ENCODE data around the gene RNF144B. TPM values are rescaled to one million over a fixed set of nuclear protein-coding genes. Genes with fewer than 3 reads are reported as not detected.

The RNF144B gene
- total RNA-seq, 1 experiment from 2014 or later = 2.3 TPM

DNA sequence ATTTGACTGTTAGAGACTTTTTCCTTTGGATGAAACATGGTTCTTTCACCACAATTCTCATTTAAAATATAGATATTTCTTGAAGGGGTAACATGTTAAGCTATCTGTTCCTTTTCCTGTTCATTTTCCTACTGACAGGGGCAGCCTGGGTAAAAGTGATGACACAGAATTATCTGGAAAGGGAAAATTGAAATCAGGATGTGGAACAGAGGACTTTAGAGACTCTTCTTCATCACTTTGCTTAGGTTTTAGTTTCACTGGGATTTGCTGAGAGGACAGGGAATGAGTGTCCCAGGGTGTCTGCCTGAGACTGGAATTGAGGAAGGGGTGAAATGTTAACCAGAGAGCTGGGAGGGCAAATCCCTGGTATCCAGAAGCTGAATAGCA is 116.0 kb downstream of the RNF144B start:
- no peak overlapping the region for H3K27ac Mint-ChIP-seq
- H3K9me3 ChIP-seq (ENCODE audit: control insufficient read depth, low read depth, low read length) = no peaks in the 10 kb centered on the region
- H2AFZ ChIP-seq (ENCODE audit: low read length) = no peak overlapping the region
- no peaks in the 10 kb centered on the region for H3K79me1 ChIP-seq (ENCODE audit: insufficient read depth, low read depth, low read length, poor library complexity, severe bottlenecking)
- H4K91ac ChIP-seq (ENCODE audit: insufficient read length, low read depth, low read length) = no peak overlapping the region
- H2BK5ac ChIP-seq (ENCODE audit: insufficient read length, low read length) = no peak overlapping the region
- no peaks in the 10 kb centered on the region for H3K23me2 ChIP-seq (ENCODE audit: insufficient read length, low read depth, low read length, poor library complexity, severe bottlenecking)
- no peak overlapping the region for H2BK20ac ChIP-seq (ENCODE audit: low read depth, low read length, poor library complexity, severe bottlenecking)
- no peak overlapping the region for H4K8ac ChIP-seq (replicated peaks; ENCODE audit: insufficient read length, low read depth, low read length)
- H3K27ac ChIP-seq (ENCODE audit: insufficient read length, low read depth, low read length) = no peak overlapping the region
- H2BK120ac ChIP-seq (ENCODE audit: low read depth, low read length, poor library complexity, severe bottlenecking) = no peak overlapping the region
- no peak overlapping the region for H3K18ac ChIP-seq (ENCODE audit: insufficient read length, low read depth, low read length)
- H3K27me3 ChIP-seq (ENCODE audit: insufficient read depth, low read length) = no peaks in the 10 kb centered on the region
- H2BK15ac ChIP-seq (ENCODE audit: low read depth, low read length) = no peak overlapping the region
- no peak overlapping the region for H2AK5ac ChIP-seq (ENCODE audit: insufficient read length, low read length)
- TF ChIP-seq, protein P1, sequence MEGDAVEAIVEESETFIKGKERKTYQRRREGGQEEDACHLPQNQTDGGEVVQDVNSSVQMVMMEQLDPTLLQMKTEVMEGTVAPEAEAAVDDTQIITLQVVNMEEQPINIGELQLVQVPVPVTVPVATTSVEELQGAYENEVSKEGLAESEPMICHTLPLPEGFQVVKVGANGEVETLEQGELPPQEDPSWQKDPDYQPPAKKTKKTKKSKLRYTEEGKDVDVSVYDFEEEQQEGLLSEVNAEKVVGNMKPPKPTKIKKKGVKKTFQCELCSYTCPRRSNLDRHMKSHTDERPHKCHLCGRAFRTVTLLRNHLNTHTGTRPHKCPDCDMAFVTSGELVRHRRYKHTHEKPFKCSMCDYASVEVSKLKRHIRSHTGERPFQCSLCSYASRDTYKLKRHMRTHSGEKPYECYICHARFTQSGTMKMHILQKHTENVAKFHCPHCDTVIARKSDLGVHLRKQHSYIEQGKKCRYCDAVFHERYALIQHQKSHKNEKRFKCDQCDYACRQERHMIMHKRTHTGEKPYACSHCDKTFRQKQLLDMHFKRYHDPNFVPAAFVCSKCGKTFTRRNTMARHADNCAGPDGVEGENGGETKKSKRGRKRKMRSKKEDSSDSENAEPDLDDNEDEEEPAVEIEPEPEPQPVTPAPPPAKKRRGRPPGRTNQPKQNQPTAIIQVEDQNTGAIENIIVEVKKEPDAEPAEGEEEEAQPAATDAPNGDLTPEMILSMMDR (conservative IDR thresholded peaks at IDR 0.05) = no peak
- H3K27me3 Mint-ChIP-seq (ENCODE audit: low read depth) = no peaks in the 10 kb centered on the region
- H3K36me3 Mint-ChIP-seq (ENCODE audit: insufficient read depth in 1 of 3, low read depth in 3 of 3) = no peaks in the 10 kb centered on the region; a peak in 1 of 7 replicates
- H3K4me1 Mint-ChIP-seq = peaks cover 12 to 22% of the 10 kb centered on the region in 2 experiments
- DNase-seq = no peak
- H3T11ph ChIP-seq (ENCODE audit: low read length) = no peak overlapping the region
- H4K20me1 ChIP-seq (ENCODE audit: control insufficient read depth, insufficient read depth, insufficient read length) = no peaks in the 10 kb centered on the region
- H3K4me1 ChIP-seq (ENCODE audit: insufficient read depth, low read length) = no peaks in the 10 kb centered on the region
- H3K9ac ChIP-seq (ENCODE audit: extremely low read depth, insufficient read length, low read length) = no peak overlapping the region
- no peak overlapping the region for H3K56ac ChIP-seq (ENCODE audit: insufficient read length, low read depth, low read length)
- no peaks in the 10 kb centered on the region for H3K9me3 Mint-ChIP-seq
- H3K23ac ChIP-seq (ENCODE audit: insufficient read length, low read depth, low read length) = no peak overlapping the region
- no peak overlapping the region for H4K5ac ChIP-seq (ENCODE audit: insufficient read length, low read depth, low read length)
- H3K4me2 ChIP-seq (ENCODE audit: insufficient read depth, insufficient read length, low read length) = no peak overlapping the region
- no peak overlapping the region for H3K4me3 Mint-ChIP-seq
- H3K4ac ChIP-seq (ENCODE audit: low read depth, low read length) = no peak overlapping the region
- H3K14ac ChIP-seq (ENCODE audit: insufficient read depth, low read length) = no peak overlapping the region
- H3K79me2 ChIP-seq (ENCODE audit: insufficient read depth, low read length) = no peaks in the 10 kb centered on the region
- no peak overlapping the region for H2BK12ac ChIP-seq (ENCODE audit: insufficient read length, low read depth, low read length)

Data from H9 (cell line).